Subcutaneous adipose tissue (tissue), 4 donors: ENCODE results near the gene WFDC12. TPM values are rescaled to one million over a fixed set of nuclear protein-coding genes. Genes with fewer than 3 reads are reported as not detected.

Source experiments
- CTCF ChIP-seq: fragments of 450-650 bp; IDR thresholded peaks from one replicate; pipeline ENCODE4 v1.5.1; 2016; ENCODE audit warnings: low read depth, mild to moderate bottlenecking, control low read depth, antibody characterized with exemption, moderate library complexity
- total RNA-seq, 4 donors: library from RNA; depleted of rRNA; stranded (reverse); fragments of >200 nt; gene quantifications; one replicate each; pipeline ENCODE4 v1.1.0, GENCODE V29; 2016

The WFDC12 gene
- total RNA-seq, 4 donors from 2014 or later: not detected

GRCh38 chr20:45153752-45154151 lies 29.5 kb upstream of the WFDC12 start:
- no peak for TF ChIP-seq CTCF

- TF ChIP-seq CTCF: no peak
These were observed 28.9 kb upstream of the WFDC12 start for GRCh38 chr20:45153147-45153546.

- no peak for TF ChIP-seq CTCF
These were observed 28.1 kb upstream of the WFDC12 start for GRCh38 chr20:45152405-45152804.

GRCh38 chr20:45149062-45149461 lies 24.8 kb upstream of the WFDC12 start:
- TF ChIP-seq CTCF: no peak

GRCh38 chr20:45140836-45141235 lies 16.6 kb upstream of the WFDC12 start:
- TF ChIP-seq CTCF: no peak

GRCh38 chr20:45138561-45139300 lies 14.5 kb upstream of the WFDC12 start:
- TF ChIP-seq CTCF: no peak

- no peak for TF ChIP-seq CTCF
These were observed 12.6 kb upstream of the WFDC12 start for GRCh38 chr20:45136911-45137310.
